Gastroesophageal sphincter (tissue), 4 donors: Measurements from ENCODE around the gene WDR6. TPM values are rescaled to one million over a fixed set of nuclear protein-coding genes. Genes with fewer than 3 reads are reported as not detected.

Experiments
- ATAC-seq: fragments of 150-250 bp; one replicate; pipeline ENCODE4 v1.9.1; 2016; ENCODE audit warnings: mild to moderate bottlenecking, moderate library complexity
- H3K27ac ChIP-seq, 4 donors: fragments of 200-600 bp; sonication (generic) in 3 of 4; 1 replicate in 3 of 4; 2 replicates in 1 of 4; pipeline ENCODE4 v1.5.1; 2016 to 2019
- H3K27me3 ChIP-seq: fragments of 200-600 bp; sonication (generic); one replicate; pipeline ENCODE4 v1.5.1; 2019
- H3K36me3 ChIP-seq, 2 donors: fragments of 200-600 bp; sonication (generic); one replicate each; pipeline ENCODE4 v1.5.1; 2019; ENCODE audit warnings: control low read depth in 1 of 2
- H3K4me1 ChIP-seq, 3 donors: fragments of 200-600 bp; sonication (generic); 1 replicate in 2 of 3; 2 replicates in 1 of 3; pipeline ENCODE4 v1.5.1; 2016 to 2019; ENCODE audit warnings: control low read depth in 2 of 3
- H3K4me3 ChIP-seq, 2 donors: fragments of 200-600 bp; sonication (generic); one replicate each; pipeline ENCODE4 v1.5.1; 2019; ENCODE audit warnings: mild to moderate bottlenecking in 1 of 2, moderate library complexity in 1 of 2
- H3K9me3 ChIP-seq, 3 donors: fragments of 200-600 bp; sonication (generic); one replicate each; pipeline ENCODE4 v1.5.1; 2017 to 2019; ENCODE audit warnings: control low read depth in 2 of 3
- CTCF ChIP-seq, 4 experiments: fragments of 200-600 bp in 2 of 4; fragments of 450-650 bp in 2 of 4; sonication (generic) in 1 of 4; IDR thresholded peaks; one replicate each; pipeline ENCODE4 v1.5.1; 2017 to 2019; ENCODE audit warnings: antibody characterized with exemption in 4 of 4, mild to moderate bottlenecking in 2 of 4, moderate library complexity in 2 of 4
- EP300 ChIP-seq: sonication (generic); formaldehyde crosslinking; IDR thresholded peaks from one replicate; pipeline ENCODE4 v1.6.1; 2017; ENCODE audit warnings: antibody characterized with exemption, mild to moderate bottlenecking
- POLR2A ChIP-seq, 2 donors: fragments of 450-650 bp; IDR thresholded peaks; one replicate each; pipeline ENCODE4 v1.6.1; 2017; ENCODE audit warnings: antibody characterized with exemption in 2 of 2, mild to moderate bottlenecking in 2 of 2, moderate library complexity in 1 of 2
- POLR2AphosphoS5 ChIP-seq: sonication (generic); formaldehyde crosslinking; IDR thresholded peaks from one replicate; pipeline ENCODE4 v1.6.1; 2017; ENCODE audit warnings: antibody characterized with exemption
- WGBS, 2 donors: methylation state at CpG; one replicate each; pipeline ENCODE4 v1.1.5; 2018; ENCODE audit warnings: low coverage in 1 of 2; 5-methylcytosine and 5-hydroxymethylcytosine counted together
- total RNA-seq, 4 donors: library from RNA; depleted of rRNA; stranded (reverse); fragments of >200 nt; gene quantifications; one replicate each; pipeline ENCODE4 v1.1.0, GENCODE V29; 2016

The WDR6 gene
- total RNA-seq, 4 donors from 2014 or later: 61.5 to 110 (median 99.0) TPM

DNA sequence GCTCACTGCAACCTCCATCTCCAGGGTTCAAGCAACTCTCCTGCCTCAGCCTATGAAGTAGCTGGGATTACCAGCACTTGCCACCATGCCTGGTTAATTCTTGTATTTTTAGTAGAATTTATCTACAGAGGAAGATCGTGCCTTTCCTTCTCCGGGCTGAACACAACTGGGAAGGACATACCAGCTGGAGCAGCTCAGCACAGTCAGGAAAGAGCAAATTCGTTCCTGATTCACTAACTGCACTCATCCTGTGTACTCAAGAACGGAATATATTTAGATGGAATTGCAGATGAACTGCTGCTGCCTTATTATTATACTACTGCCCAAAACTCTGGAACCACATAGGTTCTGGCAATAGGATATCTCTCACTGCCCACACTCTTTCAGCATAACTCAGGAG, 44.3 kb upstream of the WDR6 start:
- Histone ChIP-seq H3K4me3 (no peak overlapping the region), H3K36me3 (peaks cover 0 to 74% of the 10 kb centered on the region in 2 donors), H3K27ac (no peak overlapping the region), H3K4me1 (no peaks in the 10 kb centered on the region), H3K9me3 (no peaks in the 10 kb centered on the region), H3K27me3 (no peaks in the 10 kb centered on the region)
- ATAC-seq: no peak
- WGBS, 2 donors: 33 to 80% methylated on average over 1 to 3 of the region's 4 CpGs
- TF ChIP-seq POLR2A (IDR thresholded peaks at IDR 0.05): no peak
- no peak for TF ChIP-seq POLR2AphosphoS5
- no peak for TF ChIP-seq CTCF (IDR thresholded peaks at IDR 0.05)
- TF ChIP-seq EP300: no peak

DNA sequence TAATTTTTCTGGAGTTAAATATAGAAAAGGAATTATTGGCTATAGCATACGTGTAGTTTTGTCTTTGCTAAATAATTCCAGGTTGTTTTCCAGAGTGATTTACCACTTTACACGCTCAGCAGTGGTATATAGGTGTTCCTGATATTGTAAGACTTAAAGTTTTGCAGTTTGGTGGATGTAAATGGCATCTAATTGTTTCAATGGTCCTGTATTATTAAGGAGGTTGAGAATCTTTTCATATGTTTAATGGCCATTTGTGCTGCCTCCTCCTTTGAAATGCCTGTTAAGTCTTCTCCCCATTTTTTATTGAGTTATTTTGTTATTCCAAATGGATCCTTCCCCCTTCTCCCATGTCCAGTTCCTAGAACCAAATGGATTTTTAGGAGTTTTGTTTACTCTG, 43.6 kb upstream of the WDR6 start:
- Histone ChIP-seq H3K36me3 (peaks cover 2 to 74% of the 10 kb centered on the region in 2 donors), H3K27ac (no peak overlapping the region), H3K9me3 (no peaks in the 10 kb centered on the region), H3K4me3 (no peak overlapping the region), H3K27me3 (no peaks in the 10 kb centered on the region), H3K4me1 (no peaks in the 10 kb centered on the region)
- WGBS, 2 donors: 56 to 60% methylated on average over 2 of the region's 2 CpGs
- TF ChIP-seq POLR2AphosphoS5: no peak
- no peak for TF ChIP-seq EP300
- TF ChIP-seq CTCF (IDR thresholded peaks at IDR 0.05): no peak
- TF ChIP-seq POLR2A (IDR thresholded peaks at IDR 0.05): no peak
- ATAC-seq: no peak

GRCh38 chr3:48966367-48966766, 40.8 kb upstream of the WDR6 start:
- Histone ChIP-seq H3K27ac (no peak overlapping the region), H3K4me1 (no peaks in the 10 kb centered on the region), H3K36me3 (peaks cover 3 to 97% of the 10 kb centered on the region in 2 donors), H3K27me3 (no peaks in the 10 kb centered on the region), H3K9me3 (no peaks in the 10 kb centered on the region), H3K4me3 (no peak overlapping the region)
- ATAC-seq: no peak
- WGBS, 2 donors: 81 to 94% methylated on average over 3 of the region's 3 CpGs
- no peak for TF ChIP-seq CTCF (IDR thresholded peaks at IDR 0.05)
- no peak for TF ChIP-seq POLR2A (IDR thresholded peaks at IDR 0.05)

- no peaks in the 10 kb centered on the region for H3K27me3 ChIP-seq
- no peak for TF ChIP-seq CTCF (IDR thresholded peaks at IDR 0.05)
- no peak for TF ChIP-seq POLR2A (IDR thresholded peaks at IDR 0.05)
- no peak for TF ChIP-seq POLR2AphosphoS5
- no peak for TF ChIP-seq EP300
- WGBS, 2 donors: 75 to 94% methylated on average over 2 to 6 of the region's 7 CpGs
- peaks cover 6 to 97% of the 10 kb centered on the region in 2 donors for H3K36me3 ChIP-seq
- no peaks in the 10 kb centered on the region for H3K4me1 ChIP-seq
- H3K9me3 ChIP-seq: no peaks in the 10 kb centered on the region
- H3K27ac ChIP-seq: no peak overlapping the region
- no peak overlapping the region for H3K4me3 ChIP-seq
- ATAC-seq: no peak
Measured at GRCh38 chr3:48966876-48967361, 40.3 kb upstream of the WDR6 start.

GRCh38 chr3:48970586-48970985, 36.6 kb upstream of the WDR6 start:
- TF ChIP-seq POLR2AphosphoS5 (no peak), POLR2A (IDR thresholded peaks at IDR 0.05) (no peak), EP300 (no peak), CTCF (IDR thresholded peaks at IDR 0.05) (no peak)
- Histone ChIP-seq H3K9me3 (no peaks in the 10 kb centered on the region), H3K4me3 (no peak overlapping the region), H3K27ac (no peak overlapping the region), H3K27me3 (no peaks in the 10 kb centered on the region), H3K4me1 (no peaks in the 10 kb centered on the region), H3K36me3 (peaks cover 7 to 100% of the 10 kb centered on the region in 2 donors)
- no peak for ATAC-seq
- 100% methylated on average over 1 of the region's 6 CpGs; no CpG with 5 or more reads in 1 of the 2 donors for WGBS, 2 donors
